IMR-90 (cell line): ENCODE results near the gene ACACA. TPM values are rescaled to one million over a fixed set of nuclear protein-coding genes. Genes with fewer than 3 reads are reported as not detected.

ENCODE experiments used
- ATAC-seq: fragments of 200-7000 bp; cut with Tn5 transposase; 2 replicates; pipeline ENCODE4 v1.9.1; 2020; ENCODE audit warnings: low read depth, mild to moderate bottlenecking, moderate library complexity
- BruUV-seq: library from RNA; stranded (reverse); fragments of 400-500 nt; replicated peaks from 2 replicates; lab custom pipeline; 2021; lab: Mats Ljungman, UMichigan
- CTCF ChIA-PET: fragments of 300-600 bp; formaldehyde crosslinking; extraction: SDS; loops from one replicate; lab custom pipeline; 2021; ENCODE audit warnings: antibody characterized with exemption; lab: Yijun Ruan, JAX
- POLR2A ChIA-PET: fragments of 300-600 bp; sonication (Branson Sonifier 250); formaldehyde crosslinking; loops from one replicate; lab custom pipeline; 2022; ENCODE audit warnings: antibody characterized with exemption; ENCODE audit not compliant: unreplicated experiment; lab: Charles Lee
- DNase-seq: peaks from one replicate; pipeline ENCODE4 v3.0.0; 2013
- H2AFZ ChIP-seq: replicated peaks from 2 replicates; pipeline ENCODE3; 2013; ENCODE audit warnings: low read length, mild to moderate bottlenecking; ENCODE audit not compliant: poor library complexity
- H2AK5ac ChIP-seq: 2 replicates; pipeline ENCODE4 v1.6.1; 2013; ENCODE audit warnings: low read depth, low read length, inconsistent platforms
- H2AK9ac ChIP-seq: replicated peaks from 2 replicates; pipeline ENCODE3; 2013; ENCODE audit warnings: mild to moderate bottlenecking, low read depth, low read length, moderate library complexity; ENCODE audit not compliant: poor library complexity
- H2BK120ac ChIP-seq: 2 replicates; pipeline ENCODE4 v1.6.1; 2013; ENCODE audit warnings: low read depth, low read length, inconsistent platforms
- H2BK15ac ChIP-seq: 3 replicates; pipeline ENCODE4 v1.6.1; 2013; ENCODE audit warnings: low read depth, low read length, inconsistent platforms
- H2BK20ac ChIP-seq: 2 replicates; pipeline ENCODE4 v1.6.1; 2013; ENCODE audit warnings: low read depth, mild to moderate bottlenecking, inconsistent platforms, low read length, moderate library complexity
- H2BK5ac ChIP-seq: 2 replicates; pipeline ENCODE4 v1.6.1; 2013; ENCODE audit warnings: mild to moderate bottlenecking, low read depth, low read length, inconsistent platforms; ENCODE audit not compliant: poor library complexity, severe bottlenecking
- H3K14ac ChIP-seq: replicated peaks from 2 replicates; pipeline ENCODE4 v1.6.1; 2013; ENCODE audit warnings: low read depth, low read length, inconsistent platforms
- H3K18ac ChIP-seq: 2 replicates; pipeline ENCODE4 v1.6.1; 2013; ENCODE audit warnings: low read depth, low read length, control low read depth
- H3K23ac ChIP-seq: 2 replicates; pipeline ENCODE4 v1.6.1; 2013; ENCODE audit warnings: low read depth, low read length, inconsistent platforms
- H3K27ac ChIP-seq: 2 replicates; pipeline ENCODE4 v1.5.1; 2013; ENCODE audit warnings: mild to moderate bottlenecking, control low read depth, low read length; ENCODE audit not compliant: insufficient read depth
- H3K27me3 ChIP-seq: 2 replicates; pipeline ENCODE4 v1.6.1; 2013; ENCODE audit warnings: low read length; ENCODE audit not compliant: control insufficient read depth, insufficient read depth
- H3K36me3 ChIP-seq: 2 replicates; pipeline ENCODE4 v1.6.1; 2013; ENCODE audit warnings: low read length, mixed read lengths; ENCODE audit not compliant: control insufficient read depth, insufficient read depth
- H3K4ac ChIP-seq: 2 replicates; pipeline ENCODE4 v1.6.1; 2013; ENCODE audit warnings: low read depth, low read length, inconsistent platforms
- H3K4me1 ChIP-seq: 2 replicates; pipeline ENCODE4 v1.6.1; 2013; ENCODE audit warnings: low read length, mixed read lengths; ENCODE audit not compliant: control insufficient read depth, insufficient read depth
- H3K4me2 ChIP-seq: 2 replicates; pipeline ENCODE4 v1.6.1; 2013; ENCODE audit warnings: low read depth, mild to moderate bottlenecking, control low read depth, low read length, moderate library complexity
- H3K4me3 ChIP-seq: 2 replicates; pipeline ENCODE4 v1.5.1; 2013; ENCODE audit warnings: low read depth, mild to moderate bottlenecking, control low read depth, low read length, moderate library complexity; ENCODE audit not compliant: insufficient read depth
- H3K56ac ChIP-seq: 2 replicates; pipeline ENCODE4 v1.6.1; 2013; ENCODE audit warnings: low read length, inconsistent platforms; ENCODE audit not compliant: insufficient read depth; ENCODE audit errors: extremely low read depth
- H3K79me1 ChIP-seq, 2 experiments: 2 replicates each; pipeline ENCODE4 v1.6.1; 2013; ENCODE audit warnings: low read length in 2 of 2, inconsistent platforms in 1 of 2, low read depth in 1 of 2
- H3K9ac ChIP-seq: 2 replicates; pipeline ENCODE4 v1.6.1; 2013; ENCODE audit warnings: low read depth, low read length, control low read depth
- H3K9me1 ChIP-seq: 2 replicates; pipeline ENCODE4 v1.6.1; 2013; ENCODE audit warnings: low read length, inconsistent platforms; ENCODE audit not compliant: insufficient read depth
- H3K9me3 ChIP-seq: 2 replicates; pipeline ENCODE4 v1.6.1; 2013; ENCODE audit warnings: low read length; ENCODE audit not compliant: control insufficient read depth, insufficient read depth
- H4K20me1 ChIP-seq: 2 replicates; pipeline ENCODE4 v1.6.1; 2013; ENCODE audit warnings: low read length, inconsistent platforms; ENCODE audit not compliant: insufficient read depth
- H4K5ac ChIP-seq: 2 replicates; pipeline ENCODE4 v1.6.1; 2013; ENCODE audit warnings: mild to moderate bottlenecking, low read depth, low read length, control low read depth
- H4K8ac ChIP-seq, 2 experiments: 2 replicates each; pipeline ENCODE4 v1.6.1; 2013; ENCODE audit warnings: low read depth in 2 of 2, low read length in 2 of 2, control low read depth in 1 of 2, inconsistent platforms in 1 of 2
- H4K91ac ChIP-seq: 2 replicates; pipeline ENCODE4 v1.6.1; 2013; ENCODE audit warnings: low read depth, low read length, inconsistent platforms; ENCODE audit not compliant: insufficient read depth
- CEBPB ChIP-seq: IDR thresholded peaks from 2 replicates; pipeline ENCODE4 v1.6.1; 2012; ENCODE audit warnings: low read depth, low read length, improper control_type of control experiment
- ELK1 ChIP-seq: fragments of 150-350 bp; IDR thresholded peaks from 2 replicates; pipeline ENCODE4 v1.6.1; 2016; ENCODE audit warnings: low read depth, mild to moderate bottlenecking, low read length, moderate library complexity, borderline replicate concordance
- FOS ChIP-seq: fragments of 150-350 bp; IDR thresholded peaks from 2 replicates; pipeline ENCODE4 v1.6.1; 2016; ENCODE audit warnings: low read depth, low read length
- MAFK ChIP-seq: IDR thresholded peaks from 2 replicates; pipeline ENCODE4 v1.6.1; 2012; ENCODE audit warnings: low read depth, low read length, improper control_type of control experiment
- MXI1 ChIP-seq: IDR thresholded peaks from 2 replicates; pipeline ENCODE4 v1.6.1; 2012; ENCODE audit warnings: low read depth, mild to moderate bottlenecking, low read length, moderate library complexity, borderline replicate concordance
- NFE2L2 ChIP-seq: fragments of 150-350 bp; IDR thresholded peaks from 2 replicates; pipeline ENCODE4 v1.6.1; 2016; ENCODE audit warnings: low read depth, mild to moderate bottlenecking, low read length
- RAD21 ChIP-seq: IDR thresholded peaks from 2 replicates; pipeline ENCODE4 v1.6.1; 2012; ENCODE audit warnings: low read length, improper control_type of control experiment
- RCOR1 ChIP-seq: IDR thresholded peaks from 2 replicates; pipeline ENCODE4 v1.6.1; 2012; ENCODE audit warnings: mild to moderate bottlenecking, low read length, improper control_type of control experiment; ENCODE audit not compliant: insufficient replicate concordance
- RFX5 ChIP-seq: IDR thresholded peaks from 2 replicates; pipeline ENCODE4 v1.8.0; 2012; ENCODE audit warnings: low read depth, mild to moderate bottlenecking, low read length, moderate library complexity
- SMC3 ChIP-seq: fragments of 150-350 bp; IDR thresholded peaks from 2 replicates; pipeline ENCODE4 v1.6.1; 2016; ENCODE audit warnings: low read depth, mild to moderate bottlenecking, antibody characterized with exemption, low read length, moderate library complexity
- WGBS, 2 experiments: methylation state at CpG; one replicate each; pipeline versions ENCODE4 v1.1.5 to v1.1.7; 2013; ENCODE audit warnings: missing lambda C conversion rate in 2 of 2; ENCODE audit not compliant: insufficient read length in 1 of 2; ENCODE audit errors: extremely low coverage in 2 of 2; 5-methylcytosine and 5-hydroxymethylcytosine counted together
- dilution Hi-C: fragments of 300-500 bp; cut with HindIII; formaldehyde crosslinking; loops from one replicate; pipeline ENCODE4 v1.14.3; 2018; ENCODE audit warnings: low sequenced_read_pairs; ENCODE audit not compliant: unreplicated experiment
- in situ Hi-C: fragments of 300-500 bp; cut with MboI; formaldehyde crosslinking; loops from 3 replicates; pipeline ENCODE4 v1.14.3; 2019; ENCODE audit warnings: low sequenced_read_pairs, inconsistent platforms, mixed read lengths
- intact Hi-C: fragments of 100-400 bp; cut with micrococcal nuclease; formaldehyde crosslinking; loops from 2 replicates; pipeline ENCODE4 v1.10.0; 2022
- polyA plus RNA-seq, 3 experiments: library from polyadenylated mRNA; depleted of rRNA; stranded (reverse); fragments of >200 nt; gene quantifications; 2 replicates each; pipeline ENCODE4 v1.2.3, GENCODE V29; 2012; ENCODE audit warnings: low replicate concordance in 1 of 3
- total RNA-seq: library from RNA; depleted of rRNA; stranded (reverse); fragments of >200 nt; gene quantifications from 2 replicates; pipeline ENCODE4 v1.2.3, GENCODE V29; 2012

ACACA gene
- total and polyA plus RNA-seq, 2 of the 4 experiments (the other 2 are of a cell fraction), result 21.3 to 39.1 TPM

GRCh38 chr17:37361543-37361942, 45.1 kb downstream of the ACACA start:
- Histone ChIP-seq H3K4me1 (peaks cover 5% of the 10 kb centered on the region), H2BK20ac (no peak overlapping the region), H2AK9ac (no peak overlapping the region), H4K8ac (no peak overlapping the region), H2AFZ (no peak overlapping the region), H3K4ac (no peak overlapping the region), H3K79me1 (peaks cover 4 to 27% of the 10 kb centered on the region in 2 experiments; a peak in 3 of 4 replicates), H4K91ac (no peak overlapping the region), H2AK5ac (no peak overlapping the region), H3K23ac (0 out of 2 replicates have a peak overlapping the region, but pooled peaks have one; percentile 15), H3K9me3 (no peaks in the 10 kb centered on the region), H3K27me3 (no peaks in the 10 kb centered on the region), H3K4me2 (no peak overlapping the region), H3K18ac (no peak overlapping the region), H3K4me3 (no peak overlapping the region), H3K9ac (no peak overlapping the region), H3K14ac (no peak overlapping the region), H3K36me3 (no peaks in the 10 kb centered on the region), H2BK15ac (no peak overlapping the region), H2BK120ac (no peak overlapping the region), H3K56ac (no peak overlapping the region), H4K20me1 (no peaks in the 10 kb centered on the region; the same call in 1 of the 2 replicates), H4K5ac (no peak overlapping the region), H3K27ac (no peak overlapping the region), H2BK5ac (no peak overlapping the region), H3K9me1 (0 out of 2 replicates have a peak, but pooled peaks cover 3% of the 10 kb centered on the region)
- WGBS, 2 experiments, result no CpG with 5 or more reads among the region's 4 CpGs
- BruUV-seq, result no TSS peak
- intact Hi-C loops (no loop called here), in situ Hi-C loops (no loop called here), dilution Hi-C loops (no loop called here)
- ChIA-PET POLR2A (interaction anchor here (0.6 to 0.7 kb wide), 2 partner anchors 86 to 232 kb away, joined by 10 to 16 read pairs; no protein-coding TSS in a partner anchor), CTCF (interaction anchor here (1.3 kb wide), 1 partner anchor 12 kb away, joined by 5 read pairs; no protein-coding TSS in a partner anchor)
- DNase-seq (no peak), ATAC-seq (no peak)
- TF ChIP-seq NFE2L2 (no peak), RAD21 (no peak), RFX5 (no peak), SMC3 (no peak), MXI1 (no peak), CEBPB (no peak), FOS (no peak), ELK1 (no peak), RCOR1 (no peak), MAFK (no peak)
